Stimulated activated CD4-positive, alpha-beta T cell treated with anti-CD3 and anti-CD28 coated beads, Interleukin-1b, Interleukin-23, amount 100 ng/mL, for 24 hours (primary cell): ENCODE measurements around the gene SCO2.

Experiments
- DNase-seq, 4 experiments: peaks; one replicate each; pipeline ENCODE4 v3.0.0-alpha.2; 2020; ENCODE audit warnings: low read depth in 4 of 4, low spot score in 1 of 4

SCO2 gene

GRCh38 chr22:50503475-50504145 is 21.8 kb downstream of the SCO2 start:
- DNase-seq = no peak

GRCh38 chr22:50502628-50503474 is 22.5 kb downstream of the SCO2 start:
- DNase-seq = no peak

- no peak for DNase-seq
Measured at GRCh38 chr22:50502096-50502495, 23.3 kb downstream of the SCO2 start.

- no peak for DNase-seq
Measured at GRCh38 chr22:50500452-50500851, 24.9 kb downstream of the SCO2 start.

GRCh38 chr22:50498322-50498890 is 27.0 kb downstream of the SCO2 start:
- peak; percentile 31 to 50 (median 44) for DNase-seq

- no peak for DNase-seq
Measured at GRCh38 chr22:50497093-50497492, 28.3 kb downstream of the SCO2 start.

- no peak for DNase-seq
Measured at GRCh38 chr22:50490531-50491308, 34.7 kb downstream of the SCO2 start.

GRCh38 chr22:50489363-50490243 is 35.8 kb downstream of the SCO2 start:
- no peak for DNase-seq

GRCh38 chr22:50488886-50489285 is 36.5 kb downstream of the SCO2 start:
- DNase-seq = no peak

- no peak for DNase-seq
Measured at GRCh38 chr22:50488006-50488677, 37.3 kb downstream of the SCO2 start.

- no peak for DNase-seq
Measured at GRCh38 chr22:50487290-50488005, 38.0 kb downstream of the SCO2 start.

- no peak for DNase-seq
Measured at GRCh38 chr22:50486561-50487289, 38.7 kb downstream of the SCO2 start, which contains the start of gene MIOX. Gene MIOX (plus strand): TSS chr22:50486859. CDS start chr22:50486898, 39 bp downstream.

GRCh38 chr22:50485221-50486131 is 39.9 kb downstream of the SCO2 start:
- DNase-seq = no peak

GRCh38 chr22:50483977-50484853 is 41.2 kb downstream of the SCO2 start:
- DNase-seq = no peak

- no peak for DNase-seq
Measured at GRCh38 chr22:50483556-50483955, 41.8 kb downstream of the SCO2 start.

GRCh38 chr22:50483106-50483505 is 42.3 kb downstream of the SCO2 start:
- DNase-seq = no peak
